Adrenal gland (tissue), 12 donors: Measurements from ENCODE around the gene POLR2H. TPM values are rescaled to one million over a fixed set of nuclear protein-coding genes. Genes with fewer than 3 reads are reported as not detected.
A peak's percentile ranks its signal among the peaks of the same experiment; 100 is the strongest.

Experiments used
- DNase-seq, 7 donors: peaks; one replicate each; pipeline ENCODE4 v3.0.0-alpha.2; 2019 to 2020
- H3K27ac ChIP-seq, 5 donors: fragments of 200-600 bp; sonication (generic) in 4 of 5; 1 replicate in 3 of 5; 2 replicates in 2 of 5; pipeline versions ENCODE4 v1.5.1 to v1.8.0; 2016 to 2020; ENCODE audit warnings: mild to moderate bottlenecking in 1 of 5
- H3K27me3 ChIP-seq: fragments of 200-600 bp; 2 replicates; pipeline ENCODE4 v1.8.0; 2021
- H3K36me3 ChIP-seq, 2 donors: fragments of 200-600 bp; replicated peaks in 1 of 2; 1 replicate in 1 of 2; 2 replicates in 1 of 2; pipeline versions ENCODE4 v1.5.1 to v1.8.0; 2018 to 2022
- H3K4me1 ChIP-seq, 2 donors: fragments of 200-600 bp; replicated peaks in 1 of 2; 1 replicate in 1 of 2; 2 replicates in 1 of 2; pipeline versions ENCODE4 v1.5.1 to v1.8.0; 2018 to 2021
- H3K4me3 ChIP-seq, 4 donors: fragments of 200-600 bp; sonication (generic) in 3 of 4; one replicate each; pipeline ENCODE4 v1.5.1; 2016 to 2018
- H3K9me3 ChIP-seq, 3 donors: fragments of 200-600 bp; sonication (generic) in 1 of 3; replicated peaks in 1 of 3; 1 replicate in 2 of 3; 2 replicates in 1 of 3; pipeline versions ENCODE4 v1.5.1 to v1.8.0; 2016 to 2021
- POLR2A ChIP-seq, 2 donors: fragments of 450-650 bp; IDR thresholded peaks; one replicate each; pipeline ENCODE4 v1.6.1; 2017; ENCODE audit warnings: antibody characterized with exemption in 2 of 2, mild to moderate bottlenecking in 2 of 2, moderate library complexity in 1 of 2
- WGBS, 4 donors: extraction: QIAGEN DNeasy Blood & Tissue Kit in 2 of 4; methylation state at CpG; one replicate each; pipeline versions ENCODE4 v1.1.5 to v1.1.7; 2013 to 2017; 5-methylcytosine and 5-hydroxymethylcytosine counted together
- intact Hi-C, 2 donors: fragments of 100-400 bp; cut with DNase I; formaldehyde crosslinking; loops; one replicate each; pipeline versions ENCODE4 v1.14.1 to v1.15.0; 2022 to 2023
- polyA plus RNA-seq, 3 donors: library from polyadenylated mRNA; stranded (reverse); fragments of 200-250 nt in 2 of 3; fragments of 350-450 nt in 1 of 3; fragmentation: Illumina TruSeq in 1 of 3; extraction: RNeasy Lipid Tissue Mini Kit (QIAGEN cat#74804) in 1 of 3; gene quantifications; one replicate each; pipeline ENCODE4 v1.2.3, GENCODE V29; 2013 to 2014
- total RNA-seq, 9 donors: library from RNA; depleted of rRNA in 4 of 9; stranded (reverse); fragments of >200 nt in 4 of 9; fragments of 120-200 nt in 1 of 9; fragmentation: NEBNext Ultra II Directional in 1 of 9; extraction: Animal tissue kit (Norgen Biotek cat#: 25700) in 1 of 9; gene quantifications; one replicate each; pipeline versions ENCODE4 v1.1.0 to v1.2.4, GENCODE V29; 2013 to 2023
- TF ChIP-seq, protein P1 (sequence below), 6 experiments: fragments of 450-650 bp in 4 of 6; fragments of 200-600 bp in 2 of 6; sonication (generic) in 1 of 6; IDR thresholded peaks; 1 replicate in 5 of 6; 2 replicates in 1 of 6; pipeline versions ENCODE4 v1.5.1 to v1.8.0; 2016 to 2021; ENCODE audit warnings: antibody characterized with exemption in 6 of 6, mild to moderate bottlenecking in 2 of 6, moderate library complexity in 1 of 6
- donor health status: healthy with polysubstance abuse.
- donor health status: Bipolar disorder and iron deficiency.
- donor health status: DM: yes; HTN: yes; CAD: no.
- donor health status: DM: no; HTN: no; CAD: no.
- donor health status: DM: no; HTN: no; CAD: no.
- donor health status: DM: yes; HTN: yes; CAD: no.

The POLR2H gene
- total and polyA plus RNA-seq, 12 donors, result 63.1 to 199 (median 77.7) TPM

DNA sequence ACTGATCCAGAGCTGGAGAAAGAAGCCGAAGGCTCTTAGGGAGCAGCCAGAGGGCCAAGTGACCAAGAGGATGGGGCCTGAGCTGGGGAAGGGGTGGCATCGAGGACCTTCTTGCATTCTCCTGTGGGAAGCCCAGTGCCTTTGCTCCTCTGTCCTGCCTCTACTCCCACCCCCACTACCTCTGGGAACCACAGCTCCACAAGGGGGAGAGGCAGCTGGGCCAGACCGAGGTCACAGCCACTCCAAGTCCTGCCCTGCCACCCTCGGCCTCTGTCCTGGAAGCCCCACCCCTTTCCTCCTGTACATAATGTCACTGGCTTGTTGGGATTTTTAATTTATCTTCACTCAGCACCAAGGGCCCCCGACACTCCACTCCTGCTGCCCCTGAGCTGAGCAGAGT lies 27.9 kb downstream of the POLR2H start:
- no peak for TF ChIP-seq POLR2A (IDR thresholded peaks at IDR 0.05)
- TF ChIP-seq, protein P1, sequence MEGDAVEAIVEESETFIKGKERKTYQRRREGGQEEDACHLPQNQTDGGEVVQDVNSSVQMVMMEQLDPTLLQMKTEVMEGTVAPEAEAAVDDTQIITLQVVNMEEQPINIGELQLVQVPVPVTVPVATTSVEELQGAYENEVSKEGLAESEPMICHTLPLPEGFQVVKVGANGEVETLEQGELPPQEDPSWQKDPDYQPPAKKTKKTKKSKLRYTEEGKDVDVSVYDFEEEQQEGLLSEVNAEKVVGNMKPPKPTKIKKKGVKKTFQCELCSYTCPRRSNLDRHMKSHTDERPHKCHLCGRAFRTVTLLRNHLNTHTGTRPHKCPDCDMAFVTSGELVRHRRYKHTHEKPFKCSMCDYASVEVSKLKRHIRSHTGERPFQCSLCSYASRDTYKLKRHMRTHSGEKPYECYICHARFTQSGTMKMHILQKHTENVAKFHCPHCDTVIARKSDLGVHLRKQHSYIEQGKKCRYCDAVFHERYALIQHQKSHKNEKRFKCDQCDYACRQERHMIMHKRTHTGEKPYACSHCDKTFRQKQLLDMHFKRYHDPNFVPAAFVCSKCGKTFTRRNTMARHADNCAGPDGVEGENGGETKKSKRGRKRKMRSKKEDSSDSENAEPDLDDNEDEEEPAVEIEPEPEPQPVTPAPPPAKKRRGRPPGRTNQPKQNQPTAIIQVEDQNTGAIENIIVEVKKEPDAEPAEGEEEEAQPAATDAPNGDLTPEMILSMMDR (IDR thresholded peaks at IDR 0.05), result no peak
- Histone ChIP-seq H3K4me3 (no peak overlapping the region), H3K4me1 (no peaks in the 10 kb centered on the region), H3K36me3 (no peaks in the 10 kb centered on the region), H3K27ac (no peak overlapping the region), H3K27me3 (no peaks in the 10 kb centered on the region), H3K9me3 (no peaks in the 10 kb centered on the region)
- intact Hi-C loops, result no loop called here
- 55 to 63% (median 61%) methylated on average over 4 to 5 of the region's 5 CpGs for WGBS, 4 donors
- peak in 2 of 7 donors; percentile 44 to 46 for DNase-seq

GRCh38 chr3:184389935-184390528 lies 28.5 kb downstream of the POLR2H start:
- WGBS, 4 donors, result 85 to 94% (median 90%) methylated on average over 4 to 5 of the region's 5 CpGs
- no peaks in the 10 kb centered on the region for H3K4me1 ChIP-seq
- H3K36me3 ChIP-seq, result no peaks in the 10 kb centered on the region
- DNase-seq, result no peak
- no peak for TF ChIP-seq POLR2A (IDR thresholded peaks at IDR 0.05)
- TF ChIP-seq, protein P1 (IDR thresholded peaks at IDR 0.05), result no peak
- intact Hi-C loops, result loop anchor here in 1 of 2 donors (10.0 kb wide), 1 partner anchor 395 kb away; no protein-coding TSS in a partner anchor
- no peak overlapping the region for H3K27ac ChIP-seq
- H3K9me3 ChIP-seq, result no peaks in the 10 kb centered on the region
- no peaks in the 10 kb centered on the region for H3K27me3 ChIP-seq
- no peak overlapping the region for H3K4me3 ChIP-seq

DNA sequence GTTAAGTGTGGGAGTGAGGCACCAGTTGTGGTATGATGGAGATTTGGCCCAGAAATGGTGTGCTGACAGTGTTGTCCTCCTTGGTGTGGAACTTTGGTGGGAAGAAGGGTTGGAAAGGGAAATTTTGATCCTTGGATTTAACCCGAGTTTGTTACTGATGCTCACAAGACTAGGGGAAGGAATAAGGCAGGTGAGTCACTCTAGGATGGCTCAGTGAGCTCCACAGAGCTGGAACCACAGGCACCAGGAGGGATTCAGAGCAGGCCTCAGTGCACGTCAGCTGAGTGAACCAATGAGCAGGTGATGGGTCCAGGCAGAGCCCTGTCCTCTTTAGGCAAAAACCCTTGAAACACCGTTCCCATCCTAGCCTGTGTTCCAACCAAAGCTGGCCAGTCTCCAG lies 29.8 kb downstream of the POLR2H start:
- no peak overlapping the region for H3K27ac ChIP-seq
- no peaks in the 10 kb centered on the region for H3K36me3 ChIP-seq
- TF ChIP-seq POLR2A (IDR thresholded peaks at IDR 0.05), result no peak
- TF ChIP-seq, protein P1 (IDR thresholded peaks at IDR 0.05), result no peak
- H3K27me3 ChIP-seq, result no peaks in the 10 kb centered on the region
- no peak for DNase-seq
- no peak overlapping the region for H3K4me3 ChIP-seq
- 78 to 95% (median 87%) methylated on average over 3 of the region's 3 CpGs for WGBS, 4 donors
- H3K4me1 ChIP-seq, result no peaks in the 10 kb centered on the region
- H3K9me3 ChIP-seq, result no peaks in the 10 kb centered on the region
- intact Hi-C loops, result loop anchor here in 1 of 2 donors (10.0 kb wide), 1 partner anchor 394 kb away; no protein-coding TSS in a partner anchor

DNA sequence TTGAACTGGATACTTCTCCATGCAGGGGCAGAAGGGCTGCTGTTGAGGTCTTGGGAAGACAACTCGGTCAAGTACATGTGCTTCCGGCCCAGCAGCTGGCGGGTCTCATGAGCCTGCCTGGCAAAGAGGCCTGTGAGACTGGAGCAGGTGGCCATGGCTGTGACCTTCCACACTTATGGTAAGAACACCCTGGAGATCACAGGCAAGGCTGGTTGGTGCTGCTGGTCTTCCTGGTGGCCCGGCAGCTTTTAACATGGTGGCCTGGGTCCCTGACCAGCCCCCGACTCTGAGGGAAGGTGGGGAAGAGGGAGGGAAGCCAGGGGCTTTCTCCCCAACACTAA lies 33.8 kb downstream of the POLR2H start:
- no peaks in the 10 kb centered on the region for H3K36me3 ChIP-seq
- 82 to 88% (median 84%) methylated on average over 4 to 5 of the region's 5 CpGs for WGBS, 4 donors
- H3K4me1 ChIP-seq, result no peaks in the 10 kb centered on the region
- no peak overlapping the region for H3K27ac ChIP-seq
- TF ChIP-seq POLR2A (IDR thresholded peaks at IDR 0.05), result no peak
- TF ChIP-seq, protein P1 (IDR thresholded peaks at IDR 0.05), result no peak
- intact Hi-C loops, result loop anchor here in 1 of 2 donors (10.0 kb wide), 1 partner anchor 390 kb away; no protein-coding TSS in a partner anchor
- no peak overlapping the region for H3K4me3 ChIP-seq
- H3K27me3 ChIP-seq, result no peaks in the 10 kb centered on the region
- DNase-seq, result no peak
- H3K9me3 ChIP-seq, result no peaks in the 10 kb centered on the region
